Thymus (tissue), 11 donors: ENCODE data around the gene CACNA2D2. TPM values are rescaled to one million over a fixed set of nuclear protein-coding genes. Genes with fewer than 3 reads are reported as not detected.

Source experiments
- DNase-seq, 9 donors: peaks; one replicate each; pipeline ENCODE4 v3.0.0-alpha.2; 2013; ENCODE audit warnings: low spot score in 9 of 9, low read depth in 6 of 9, missing footprints in 1 of 9
- H3K27ac ChIP-seq, 2 donors: one replicate each; pipeline ENCODE4 v1.5.1; 2013; ENCODE audit warnings: control low read depth in 1 of 2, low read depth in 1 of 2, low read length in 1 of 2, mild to moderate bottlenecking in 1 of 2, moderate library complexity in 1 of 2
- H3K27me3 ChIP-seq, 2 donors: one replicate each; pipeline ENCODE4 v1.5.1; 2013; ENCODE audit warnings: low read length in 1 of 2; ENCODE audit not compliant: control insufficient read depth in 2 of 2, insufficient read depth in 1 of 2
- H3K36me3 ChIP-seq, 2 donors: one replicate each; pipeline ENCODE4 v1.5.1; 2013; ENCODE audit warnings: low read length in 1 of 2, mild to moderate bottlenecking in 1 of 2, moderate library complexity in 1 of 2; ENCODE audit not compliant: control insufficient read depth in 2 of 2, insufficient read depth in 2 of 2
- H3K4me1 ChIP-seq, 2 donors: one replicate each; pipeline ENCODE4 v1.5.1; 2013; ENCODE audit warnings: low read length in 2 of 2; ENCODE audit not compliant: control insufficient read depth in 2 of 2, insufficient read depth in 2 of 2
- H3K4me3 ChIP-seq, 2 donors: one replicate each; pipeline ENCODE4 v1.5.1; 2013; ENCODE audit warnings: low read length in 2 of 2, control low read depth in 1 of 2, mild to moderate bottlenecking in 1 of 2
- H3K9me3 ChIP-seq, 2 donors: one replicate each; pipeline ENCODE4 v1.5.1; 2013; ENCODE audit warnings: low read length in 1 of 2, mild to moderate bottlenecking in 1 of 2; ENCODE audit not compliant: control insufficient read depth in 2 of 2, insufficient read depth in 1 of 2
- WGBS: extraction: QIAGEN DNeasy Blood & Tissue Kit; methylation state at CpG from one replicate; pipeline ENCODE4 v1.1.7; 2013; 5-methylcytosine and 5-hydroxymethylcytosine counted together
- polyA plus RNA-seq: library from polyadenylated mRNA; stranded (reverse); fragments of 200-250 nt; gene quantifications from one replicate; pipeline ENCODE4 v1.2.3, GENCODE V29; 2013
- total RNA-seq: library from RNA; stranded (reverse); fragments of 120-200 nt; gene quantifications from one replicate; pipeline ENCODE4 v1.2.4, GENCODE V29; 2013
- donor health status: healthy.

CACNA2D2 gene
- total and polyA plus RNA-seq, 2 donors, result 0.57 to 1.5 TPM

DNA sequence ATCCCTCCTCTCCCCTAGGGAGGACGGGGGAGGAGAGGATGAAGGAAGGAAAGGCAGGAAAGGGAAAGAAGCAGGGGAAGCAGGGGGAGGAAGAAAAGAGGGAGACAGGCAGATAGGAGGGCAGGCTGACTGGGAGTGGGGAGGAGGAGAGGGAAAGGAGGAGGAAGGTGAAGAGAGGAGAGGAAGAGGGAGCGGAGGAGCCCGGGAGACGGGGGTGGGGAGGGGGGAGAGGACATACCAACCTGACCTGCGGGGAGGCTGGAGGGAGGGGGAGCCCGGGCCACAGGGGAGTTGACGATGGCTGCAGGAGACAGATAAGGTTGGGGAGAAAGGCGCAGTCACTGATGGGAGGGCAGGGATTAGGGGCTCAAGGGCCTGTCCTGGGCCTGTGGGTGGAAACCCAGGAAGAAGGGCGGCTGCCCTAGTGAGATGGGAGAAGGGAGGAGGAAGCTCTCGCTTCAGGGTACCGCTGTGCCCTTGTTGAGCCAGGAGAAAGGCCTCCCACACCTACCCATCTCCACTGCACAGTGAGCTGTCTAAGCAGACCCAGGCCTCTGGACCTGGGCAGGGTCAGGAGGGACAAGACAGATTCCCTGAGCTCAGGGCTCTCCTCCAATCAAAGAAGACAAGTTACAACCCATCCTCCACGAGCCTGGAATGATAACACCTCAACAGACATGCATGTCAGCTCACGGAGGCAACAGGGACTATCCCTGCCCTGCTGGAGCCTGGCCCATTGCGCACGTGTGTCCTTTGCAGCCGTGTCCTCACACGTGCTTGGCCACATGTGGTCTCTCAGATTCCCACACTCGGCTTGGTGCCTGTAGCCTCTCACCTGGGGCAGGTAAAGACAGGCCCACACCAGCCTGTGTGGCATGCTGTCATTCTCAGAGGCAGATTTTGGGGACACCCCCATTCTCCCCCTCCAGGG lies 36.2 kb upstream of the CACNA2D2 start:
- Histone ChIP-seq H3K9me3 (no peaks in the 10 kb centered on the region), H3K36me3 (no peaks in the 10 kb centered on the region), H3K4me3 (no peak overlapping the region), H3K4me1 (peaks cover 0 to 7% of the 10 kb centered on the region in 2 donors), H3K27me3 (peaks cover 0 to 60% of the 10 kb centered on the region in 2 donors), H3K27ac (no peak overlapping the region)
- DNase-seq, result peak in 3 of 9 donors; percentile 4 to 23 (median 23)
- 66% methylated on average over 18 of the region's 18 CpGs for WGBS

DNA sequence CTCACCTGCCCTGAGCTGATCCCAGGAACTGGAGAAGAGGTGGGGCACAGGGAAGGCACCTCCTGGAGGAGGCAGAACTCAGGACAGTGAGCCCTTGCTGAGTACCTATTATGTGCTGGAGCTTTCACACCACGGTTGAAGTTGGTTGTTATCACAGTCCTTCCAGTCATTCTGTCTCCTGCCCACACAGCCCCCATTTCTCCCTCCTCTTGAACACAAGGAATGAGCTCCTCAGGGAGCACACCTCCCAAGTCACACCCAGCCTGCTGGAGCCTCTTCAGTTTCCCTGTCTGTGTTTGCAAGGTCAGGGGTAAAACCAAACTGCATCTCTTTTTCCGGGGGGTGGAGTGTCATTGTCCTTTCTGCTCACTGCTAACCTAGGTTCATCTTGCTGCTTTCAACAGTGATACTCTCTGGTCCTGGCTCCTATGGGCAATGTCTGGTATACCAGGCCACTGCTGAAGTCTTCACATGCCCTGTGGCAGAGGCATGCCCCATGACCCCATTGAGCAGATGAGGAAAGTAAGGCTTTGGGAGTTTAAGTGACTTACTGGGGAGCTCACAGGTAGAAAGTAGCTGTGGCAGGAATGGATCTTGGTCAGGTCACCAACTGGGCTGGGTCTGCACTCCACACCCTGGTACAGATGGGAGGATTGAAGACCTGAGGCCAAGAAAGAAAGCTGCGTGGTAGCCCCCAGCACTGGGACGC lies 34.1 kb upstream of the CACNA2D2 start:
- Histone ChIP-seq H3K9me3 (no peaks in the 10 kb centered on the region), H3K27ac (no peak overlapping the region), H3K27me3 (peaks cover 0 to 78% of the 10 kb centered on the region in 2 donors), H3K4me1 (peaks cover 0 to 7% of the 10 kb centered on the region in 2 donors), H3K36me3 (no peaks in the 10 kb centered on the region), H3K4me3 (no peak overlapping the region)
- DNase-seq, result no peak
- WGBS, result 90% methylated on average over 4 of the region's 4 CpGs

DNA sequence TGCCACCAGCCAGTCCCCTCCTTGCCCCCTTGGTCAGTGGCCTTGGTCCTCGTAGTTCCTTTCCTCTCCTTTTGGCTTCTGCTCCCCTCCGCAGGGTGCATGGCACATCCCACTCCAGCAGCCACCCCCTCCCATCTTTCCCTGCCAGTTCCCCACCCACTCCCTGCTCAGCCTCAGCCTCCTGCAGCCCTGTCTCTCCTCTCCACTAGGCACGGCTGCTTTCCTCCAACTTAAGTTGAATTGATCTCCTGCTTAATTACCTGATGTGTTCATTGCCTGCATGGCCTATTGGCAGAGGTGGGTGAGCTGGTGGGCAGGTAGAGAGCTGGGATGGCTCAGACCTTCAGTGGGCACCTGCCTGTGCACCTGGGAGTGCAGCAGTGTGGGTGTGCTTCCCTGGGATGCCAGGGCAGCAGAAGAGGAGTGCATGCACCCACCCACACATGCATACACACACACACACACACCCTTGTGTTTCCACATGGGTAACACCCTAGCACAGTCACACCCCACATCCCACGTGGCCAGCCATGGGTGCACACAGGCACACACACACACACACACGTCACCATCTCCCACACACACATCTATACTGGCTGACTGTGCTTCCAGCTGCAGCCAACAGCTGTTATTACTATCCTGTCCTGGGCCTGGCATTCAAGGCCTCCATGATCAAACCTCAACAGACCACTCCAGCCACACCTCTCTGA lies 33.2 kb upstream of the CACNA2D2 start:
- H3K4me1 ChIP-seq, result peaks cover 0 to 7% of the 10 kb centered on the region in 2 donors
- DNase-seq, result no peak
- H3K27me3 ChIP-seq, result peaks cover 0 to 87% of the 10 kb centered on the region in 2 donors
- no peak overlapping the region for H3K4me3 ChIP-seq
- no peak overlapping the region for H3K27ac ChIP-seq
- H3K9me3 ChIP-seq, result no peaks in the 10 kb centered on the region
- WGBS, result 88% methylated on average over 5 of the region's 5 CpGs
- no peaks in the 10 kb centered on the region for H3K36me3 ChIP-seq

DNA sequence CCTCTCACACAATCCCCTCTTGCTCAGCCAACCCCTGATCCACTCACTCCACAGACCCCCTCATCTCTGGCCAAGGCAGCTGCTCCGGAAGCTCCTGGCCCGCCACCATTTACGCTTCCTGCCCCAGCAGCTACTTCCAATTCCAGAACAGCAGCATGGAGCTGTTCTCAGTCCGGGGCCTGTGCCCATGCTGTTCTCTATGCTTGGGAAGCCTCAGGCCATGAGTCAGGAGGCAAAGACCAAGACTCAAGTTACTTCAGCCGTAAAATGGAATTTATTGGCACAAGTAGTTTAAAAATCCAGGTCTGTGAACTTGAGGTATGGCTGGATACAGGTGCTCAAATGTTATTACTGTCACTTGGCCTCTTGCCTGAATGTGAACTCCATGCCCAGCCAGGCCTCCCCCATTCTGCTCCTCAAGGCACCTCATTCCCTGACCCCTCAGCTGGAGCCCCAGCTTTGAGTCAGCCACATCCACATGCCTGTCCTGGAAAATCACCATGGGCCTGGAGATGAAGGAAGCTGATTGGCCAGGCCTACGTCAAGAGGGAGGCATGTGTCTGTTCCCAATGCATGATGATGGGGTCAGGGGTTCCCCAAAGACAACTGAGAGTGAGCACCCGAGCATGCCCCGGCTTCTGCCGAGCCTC lies 31.4 kb upstream of the CACNA2D2 start:
- WGBS, result 91% methylated on average over 9 of the region's 9 CpGs
- Histone ChIP-seq H3K36me3 (no peaks in the 10 kb centered on the region), H3K27me3 (peaks cover 11 to 92% of the 10 kb centered on the region in 2 donors), H3K9me3 (no peaks in the 10 kb centered on the region), H3K4me3 (no peak overlapping the region), H3K27ac (no peak overlapping the region), H3K4me1 (peaks cover 0 to 3% of the 10 kb centered on the region in 2 donors)
- DNase-seq, result no peak

DNA sequence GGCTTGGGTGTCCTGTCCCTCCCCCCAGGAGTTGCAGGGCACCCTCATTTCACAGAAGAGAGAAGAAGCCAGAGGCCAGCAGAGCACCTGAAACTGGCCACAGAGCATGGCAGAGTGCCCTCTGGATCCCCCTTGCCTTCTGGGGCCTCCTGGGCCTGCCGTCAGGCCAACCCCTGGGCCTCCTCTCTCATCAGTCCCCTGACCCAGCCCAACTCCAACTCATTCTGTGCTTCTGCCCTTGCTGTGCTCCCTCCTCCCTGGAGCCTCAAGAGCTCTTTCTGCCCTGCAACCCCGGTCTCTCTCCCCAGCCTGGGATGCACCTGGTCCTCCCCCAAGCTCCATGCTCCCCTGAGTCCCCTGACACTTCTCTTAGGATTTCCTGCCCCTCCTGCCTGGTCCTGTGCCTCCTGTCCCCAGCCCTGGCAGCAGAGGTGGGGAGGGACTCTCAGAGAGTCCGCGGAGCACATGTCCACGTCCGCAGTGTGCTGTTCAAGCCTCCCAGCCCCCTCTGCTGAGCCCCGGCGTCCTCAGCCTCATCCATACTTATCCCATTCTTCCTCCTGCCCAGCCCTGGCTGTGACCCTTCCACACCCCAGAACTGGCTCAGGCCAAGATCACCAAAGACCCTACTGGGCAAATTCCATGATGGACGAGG lies 30.5 kb upstream of the CACNA2D2 start:
- no peaks in the 10 kb centered on the region for H3K36me3 ChIP-seq
- 88% methylated on average over 9 of the region's 9 CpGs for WGBS

DNA sequence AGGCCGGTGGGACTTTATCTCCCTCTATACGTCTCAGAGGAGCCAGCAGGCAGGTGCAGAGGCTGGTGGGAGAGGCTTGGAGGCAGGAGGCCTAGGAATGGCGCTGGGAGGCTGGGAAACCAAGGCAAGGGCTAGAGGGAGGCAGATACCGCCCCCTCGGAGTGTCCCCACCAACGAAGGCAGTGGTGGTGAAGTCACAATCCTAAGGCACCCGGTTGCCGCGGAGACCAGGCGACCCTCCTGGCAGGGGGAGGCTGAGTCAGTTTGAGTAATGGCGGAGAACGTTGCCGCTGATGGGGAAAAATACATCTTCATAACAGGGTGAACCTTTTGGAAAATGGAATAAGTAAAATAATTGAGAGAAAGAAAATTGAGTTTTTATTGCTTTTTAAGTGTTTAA lies 29.9 kb upstream of the CACNA2D2 start:
- no peaks in the 10 kb centered on the region for H3K9me3 ChIP-seq
- H3K27me3 ChIP-seq, result peaks cover 11 to 92% of the 10 kb centered on the region in 2 donors
- H3K27ac ChIP-seq, result no peak overlapping the region
- DNase-seq, result no peak
- H3K4me1 ChIP-seq, result no peaks in the 10 kb centered on the region
- H3K36me3 ChIP-seq, result no peaks in the 10 kb centered on the region
- H3K4me3 ChIP-seq, result no peak overlapping the region
- 87% methylated on average over 13 of the region's 13 CpGs for whole genome bisulfite sequencing

More for the DNA sequence above, 30.5 kb upstream of the CACNA2D2 start:
- Histone ChIP-seq H3K27me3 (peaks cover 11 to 92% of the 10 kb centered on the region in 2 donors), H3K27ac (no peak overlapping the region), H3K4me3 (no peak overlapping the region), H3K4me1 (no peaks in the 10 kb centered on the region), H3K9me3 (no peaks in the 10 kb centered on the region)
- DNase-seq, result no peak

DNA sequence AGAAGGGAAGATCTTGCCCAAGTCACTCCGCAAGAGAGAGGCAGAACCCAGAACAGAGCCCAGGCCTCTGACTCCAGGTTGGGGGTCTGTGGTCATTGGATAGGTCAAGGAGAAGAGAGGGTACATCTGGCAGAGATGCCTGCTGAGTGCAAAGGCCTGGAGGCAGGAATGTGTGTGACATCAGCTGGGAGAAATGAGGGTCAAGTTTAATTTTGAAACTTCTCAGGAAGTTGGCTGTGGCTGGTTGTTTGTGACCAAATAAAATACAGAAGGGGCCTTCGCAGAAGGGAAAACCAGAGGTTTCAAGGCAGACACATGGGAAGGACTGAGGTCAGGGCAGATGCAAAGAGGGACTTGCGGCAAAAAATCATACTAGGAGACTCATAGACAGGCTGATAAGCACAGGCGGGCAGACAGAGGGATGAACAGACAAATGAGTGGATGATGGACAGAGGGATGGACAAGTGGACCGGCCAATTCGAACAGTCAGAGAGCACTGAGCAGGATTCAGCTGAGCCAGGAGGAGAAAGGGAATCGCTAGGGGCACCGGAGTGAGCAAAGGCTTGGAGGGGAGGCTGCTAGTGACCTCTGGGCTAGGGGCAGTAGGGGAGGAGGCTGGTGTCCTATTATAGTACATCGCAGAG lies 28.8 kb upstream of the CACNA2D2 start:
- Histone ChIP-seq H3K27ac (no peak overlapping the region), H3K36me3 (no peaks in the 10 kb centered on the region), H3K27me3 (peaks cover 11 to 87% of the 10 kb centered on the region in 2 donors), H3K4me3 (no peak overlapping the region), H3K9me3 (no peaks in the 10 kb centered on the region), H3K4me1 (no peaks in the 10 kb centered on the region)
- WGBS, result 96% methylated on average over 9 of the region's 9 CpGs
- DNase-seq, result no peak

DNA sequence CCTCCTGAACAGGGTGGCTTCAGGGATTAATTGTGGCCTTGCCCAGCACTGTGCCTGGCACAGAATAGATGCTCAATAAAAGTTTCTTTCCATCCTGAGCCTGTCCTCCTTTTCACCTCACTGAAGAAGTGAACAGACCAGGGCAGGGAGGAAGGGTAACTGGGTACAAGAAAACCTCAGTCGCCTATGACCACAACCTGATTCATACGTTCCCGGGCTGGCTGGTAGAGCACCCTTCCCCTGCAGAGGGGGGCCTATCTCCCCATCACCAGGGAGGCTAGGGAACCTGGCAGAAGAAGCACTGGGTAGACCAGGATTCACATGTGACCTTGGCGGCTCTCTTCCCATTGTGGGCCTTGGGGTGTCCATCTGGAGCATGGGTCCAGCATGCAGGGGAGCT lies 27.8 kb upstream of the CACNA2D2 start:
- Histone ChIP-seq H3K4me1 (no peaks in the 10 kb centered on the region), H3K36me3 (no peaks in the 10 kb centered on the region), H3K27ac (no peak overlapping the region), H3K4me3 (no peak overlapping the region), H3K27me3 (peaks cover 11 to 81% of the 10 kb centered on the region in 2 donors), H3K9me3 (no peaks in the 10 kb centered on the region)
- no peak for DNase-seq
- 91% methylated on average over 4 of the region's 4 CpGs for WGBS
